PC-3 (cell line): ENCODE results near the gene PCNX2.

Source experiments
- CTCF ChIP-seq: fragments of 300-600 bp; sonication (generic); conservative IDR thresholded peaks from 2 replicates; pipeline ENCODE4 v1.5.1; 2017; ENCODE audit warnings: antibody characterized with exemption, low read depth, mild to moderate bottlenecking, low read length
- EZH2 ChIP-seq: fragments of 300-600 bp; sonication (generic); IDR thresholded peaks from one replicate; pipeline ENCODE4 v1.6.1; 2017; ENCODE audit warnings: antibody characterized with exemption, mild to moderate bottlenecking, low read length; ENCODE audit not compliant: unreplicated experiment

DNA sequence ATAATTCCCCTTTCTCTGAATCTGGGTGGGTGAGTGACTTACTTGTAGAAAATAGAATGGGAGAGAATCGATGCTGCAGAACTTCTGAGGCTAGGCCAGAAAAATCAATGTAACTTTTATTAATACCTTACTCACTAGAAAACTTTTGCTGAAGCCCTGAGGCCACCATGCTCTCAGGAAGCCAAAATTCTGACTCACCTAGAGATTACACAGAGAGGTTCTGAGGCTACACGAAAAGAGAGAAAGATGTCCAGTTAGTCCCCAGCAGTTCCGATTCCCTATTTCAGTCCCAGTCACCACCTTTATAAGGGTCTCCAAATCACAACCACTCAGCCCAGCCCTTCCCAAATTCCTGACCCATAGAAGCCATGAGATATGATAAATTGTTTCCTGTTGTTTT, 210.0 kb downstream of the PCNX2 start:
- TF ChIP-seq CTCF (no peak), EZH2 (no peak)
